Stimulated activated CD4-positive, alpha-beta T cell treated with anti-CD3 and anti-CD28 coated beads, Interleukin-1b, Interleukin-23, amount 100 ng/mL, for 1 hour (primary cell): Measurements from ENCODE around the gene QRSL1.
"Not testable (repeated sequence)": the region's sequence is repeated elsewhere in the genome, so short reads cannot be mapped to it uniquely, and the experiment has no call there.

Experiments used
- DNase-seq, 2 donors: peaks; one replicate each; pipeline ENCODE4 v3.0.0-alpha.2; 2020; ENCODE audit warnings: low read depth in 2 of 2

Gene QRSL1, protein sequence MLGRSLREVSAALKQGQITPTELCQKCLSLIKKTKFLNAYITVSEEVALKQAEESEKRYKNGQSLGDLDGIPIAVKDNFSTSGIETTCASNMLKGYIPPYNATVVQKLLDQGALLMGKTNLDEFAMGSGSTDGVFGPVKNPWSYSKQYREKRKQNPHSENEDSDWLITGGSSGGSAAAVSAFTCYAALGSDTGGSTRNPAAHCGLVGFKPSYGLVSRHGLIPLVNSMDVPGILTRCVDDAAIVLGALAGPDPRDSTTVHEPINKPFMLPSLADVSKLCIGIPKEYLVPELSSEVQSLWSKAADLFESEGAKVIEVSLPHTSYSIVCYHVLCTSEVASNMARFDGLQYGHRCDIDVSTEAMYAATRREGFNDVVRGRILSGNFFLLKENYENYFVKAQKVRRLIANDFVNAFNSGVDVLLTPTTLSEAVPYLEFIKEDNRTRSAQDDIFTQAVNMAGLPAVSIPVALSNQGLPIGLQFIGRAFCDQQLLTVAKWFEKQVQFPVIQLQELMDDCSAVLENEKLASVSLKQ

DNA sequence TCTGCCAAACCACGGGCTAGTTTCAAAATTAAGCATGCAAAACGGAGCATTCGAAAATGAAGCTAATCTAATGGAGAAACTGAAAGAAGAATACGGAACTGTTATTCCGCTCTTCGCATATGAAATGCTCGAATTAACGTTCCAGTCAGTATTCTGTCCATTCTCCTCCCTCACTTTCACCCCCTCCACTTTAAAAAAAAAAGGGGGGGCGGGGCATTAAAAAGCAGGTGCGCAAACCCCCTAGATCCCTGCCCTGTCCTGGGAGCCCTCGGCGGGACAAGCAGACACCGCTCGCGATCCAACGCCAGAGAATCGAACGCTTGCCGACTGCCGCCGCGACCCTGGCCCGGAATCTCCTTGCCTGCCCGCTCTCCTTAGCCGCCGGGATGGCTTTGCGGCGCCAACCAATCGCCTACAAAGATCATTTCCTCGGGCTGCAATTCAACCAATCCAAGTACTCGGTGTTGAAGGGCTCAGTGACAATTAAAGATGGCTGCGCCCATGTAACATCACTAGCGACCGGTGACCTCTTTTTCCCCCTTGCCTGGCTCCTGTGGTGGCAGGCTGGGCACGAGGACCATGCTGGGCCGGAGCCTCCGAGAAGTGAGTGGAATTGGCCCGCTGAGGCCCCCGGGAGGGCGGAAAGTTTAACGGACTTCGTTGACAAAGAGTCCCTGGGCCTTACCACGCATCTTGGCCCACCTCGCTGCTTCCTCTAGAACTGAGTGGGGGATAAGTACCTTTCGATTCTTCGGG is at the start of gene QRSL1, which contains the start of gene RTN4IP1:
QRSL1 (plus strand) TSS at position 476 of the 756 bp plus-strand sequence; CDS start at position 580, 104 bp downstream.
RTN4IP1 (minus strand) TSS at position 396 of the 756 bp plus-strand sequence. CDS start 477 bp downstream, outside the sequence.
- DNase-seq = peak; percentile 52 to 55

DNA sequence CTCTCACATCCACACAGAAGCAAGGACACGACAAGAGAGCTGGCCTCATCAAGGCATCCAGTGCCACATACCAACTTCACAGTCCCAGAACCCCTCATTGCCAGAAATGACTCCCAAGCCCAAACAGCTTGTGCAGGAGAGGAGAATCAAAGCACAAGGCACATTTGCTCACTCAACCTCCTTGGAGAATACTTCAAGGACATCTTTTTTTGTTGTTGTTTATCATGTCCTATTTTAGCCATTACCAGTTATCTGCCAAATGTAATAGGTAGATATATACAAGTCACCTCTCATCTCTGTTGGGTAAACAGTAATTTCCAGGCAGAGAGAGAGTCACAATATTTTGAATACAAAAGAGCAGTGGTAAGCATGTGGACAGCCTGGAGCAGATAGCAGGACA is 47.9 kb upstream of the QRSL1 start:
- no peak for DNase-seq

DNA sequence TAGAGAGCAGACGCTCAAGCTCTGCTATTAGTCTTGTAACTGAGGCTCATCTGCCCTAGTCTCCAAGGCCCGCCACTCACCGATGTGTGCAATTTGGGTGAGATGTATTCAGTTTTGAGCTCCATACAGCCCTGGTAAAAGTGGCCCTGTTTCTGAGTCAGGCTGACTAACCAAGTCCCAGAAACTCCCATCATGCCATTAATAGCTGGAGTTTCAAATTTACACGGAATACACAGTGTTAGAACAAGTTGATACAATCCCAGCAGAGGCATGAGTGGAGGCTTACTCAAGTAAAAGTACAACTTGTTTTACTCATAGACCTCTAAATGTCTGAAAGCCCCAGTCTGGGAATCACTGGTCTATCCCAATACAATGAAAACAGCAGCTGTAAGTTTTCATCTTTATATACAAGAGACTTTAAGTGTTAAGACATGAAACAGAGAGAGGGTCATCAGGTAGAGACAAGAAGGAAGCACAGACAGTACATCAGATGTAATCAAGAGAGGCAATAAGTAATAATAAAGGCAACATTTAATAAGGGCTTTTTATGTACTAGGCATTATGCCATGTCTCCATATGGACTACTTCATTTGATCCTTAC is 42.5 kb upstream of the QRSL1 start:
- no peak for DNase-seq

DNA sequence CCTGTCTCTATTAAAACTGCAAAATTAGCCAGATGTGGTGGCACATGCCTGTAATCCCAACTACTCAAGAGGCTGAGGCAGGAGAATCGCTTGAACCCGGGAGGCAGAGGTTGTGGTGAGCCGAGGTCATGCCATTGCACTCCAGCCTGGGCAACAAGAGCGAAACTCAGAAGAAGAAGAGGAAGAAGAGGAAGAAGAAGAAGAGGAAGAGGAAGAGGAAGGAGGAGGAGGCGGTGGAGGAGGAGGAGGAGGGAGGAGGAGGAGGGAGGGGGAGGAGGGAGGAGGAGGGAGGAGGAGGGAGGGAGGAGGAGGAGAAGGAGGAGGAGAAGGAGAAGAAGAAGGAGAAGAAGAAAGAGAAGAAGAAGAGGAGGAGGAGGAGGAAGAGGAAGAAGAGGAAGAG is 40.4 kb upstream of the QRSL1 start:
- not testable (repeated sequence) for DNase-seq

DNA sequence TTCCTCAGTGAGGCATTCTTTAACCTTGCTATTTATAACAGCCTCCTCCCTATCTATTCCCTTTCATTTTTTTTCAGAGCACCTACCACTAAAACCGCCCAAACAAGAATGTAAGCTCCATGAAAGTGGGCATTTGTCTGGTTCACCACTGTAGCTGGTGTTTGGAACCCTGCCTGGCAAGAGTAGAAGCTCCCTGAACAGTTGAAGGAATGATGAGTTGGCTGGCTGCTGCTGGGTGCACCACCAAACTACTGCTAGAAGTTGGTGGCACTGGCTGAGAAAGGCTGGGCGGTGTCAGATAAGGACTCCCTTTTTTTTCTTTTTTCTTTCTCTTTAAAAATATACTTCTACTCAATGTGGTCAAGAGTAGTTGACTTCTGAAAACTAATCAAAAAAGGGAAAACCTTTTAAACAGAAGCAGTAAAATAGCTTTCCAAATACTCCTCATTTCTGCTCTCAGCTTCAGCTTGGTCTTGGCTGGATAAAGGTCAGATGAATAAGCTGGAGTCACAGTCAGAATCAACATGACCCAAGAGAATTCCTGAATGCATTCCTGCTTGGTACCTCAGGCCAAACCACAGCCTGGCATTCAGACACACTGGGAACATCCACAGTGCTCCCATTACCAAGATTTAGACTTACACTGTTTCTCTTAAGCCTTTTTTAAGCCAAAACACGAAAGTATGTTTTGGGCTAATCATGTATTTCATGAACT is 38.1 kb upstream of the QRSL1 start:
- no peak for DNase-seq

DNA sequence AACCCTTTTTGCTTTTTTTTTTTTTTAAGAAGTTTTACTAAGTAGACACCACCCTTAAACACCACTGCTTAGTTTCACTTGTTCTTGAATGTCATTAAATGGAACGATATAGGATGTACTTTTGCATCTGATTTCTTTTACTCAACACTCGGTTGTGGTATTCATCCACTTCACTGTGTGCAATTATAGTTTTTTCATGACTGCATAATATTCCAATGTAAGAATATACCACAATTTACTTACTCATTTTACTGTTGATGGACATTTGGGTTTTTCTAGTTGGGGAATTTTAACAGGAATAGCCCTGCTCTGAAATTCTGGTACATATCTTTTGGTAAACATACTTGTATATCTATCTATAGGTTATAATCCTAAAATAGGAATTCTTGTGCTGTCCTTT is 29.9 kb upstream of the QRSL1 start:
- DNase-seq = no peak

DNA sequence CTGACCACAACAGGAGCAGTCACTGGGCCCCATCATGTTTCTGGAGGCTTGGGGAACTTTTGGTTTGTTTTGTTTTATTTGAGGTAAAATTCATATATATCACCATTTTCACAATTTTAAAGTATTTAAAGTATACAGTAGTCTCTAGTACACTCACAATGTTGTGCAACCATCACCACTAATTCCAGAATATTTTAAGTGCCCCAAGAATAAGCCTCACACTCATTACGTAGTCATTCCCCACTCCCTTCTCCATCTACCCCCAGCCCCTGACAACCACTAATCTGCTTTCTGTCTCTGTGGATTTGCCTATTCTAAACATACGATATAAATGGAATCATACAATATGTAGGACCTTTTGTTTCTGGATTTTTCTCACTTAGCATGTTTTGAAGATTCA is 29.0 kb upstream of the QRSL1 start:
- no peak for DNase-seq

DNA sequence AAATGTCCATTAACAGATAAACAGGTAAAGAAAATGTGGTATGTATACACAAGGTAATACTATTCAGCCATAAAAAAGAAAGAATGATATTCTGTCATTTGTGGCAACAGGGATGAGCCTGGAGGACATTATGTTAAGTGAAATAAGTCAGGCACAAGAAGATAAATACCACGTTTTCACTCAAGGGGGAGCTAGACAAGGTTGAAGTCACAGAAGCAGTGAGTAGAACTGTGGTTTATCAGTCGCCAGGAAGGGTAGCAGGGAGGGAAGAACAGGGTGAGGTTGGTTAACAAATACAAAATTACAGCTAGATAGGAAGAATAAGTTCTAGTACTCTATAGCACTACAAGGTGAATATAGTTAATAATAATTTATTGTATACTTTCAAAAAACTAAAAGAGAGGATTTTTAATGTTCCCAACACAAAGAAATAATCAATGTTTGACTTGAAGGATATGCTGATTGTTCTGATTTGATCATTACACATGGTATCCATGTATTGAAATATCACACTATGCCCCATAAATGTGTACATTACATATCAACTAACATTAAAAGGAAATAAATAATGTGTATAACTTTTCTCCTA is 21.2 kb upstream of the QRSL1 start:
- DNase-seq = no peak

DNA sequence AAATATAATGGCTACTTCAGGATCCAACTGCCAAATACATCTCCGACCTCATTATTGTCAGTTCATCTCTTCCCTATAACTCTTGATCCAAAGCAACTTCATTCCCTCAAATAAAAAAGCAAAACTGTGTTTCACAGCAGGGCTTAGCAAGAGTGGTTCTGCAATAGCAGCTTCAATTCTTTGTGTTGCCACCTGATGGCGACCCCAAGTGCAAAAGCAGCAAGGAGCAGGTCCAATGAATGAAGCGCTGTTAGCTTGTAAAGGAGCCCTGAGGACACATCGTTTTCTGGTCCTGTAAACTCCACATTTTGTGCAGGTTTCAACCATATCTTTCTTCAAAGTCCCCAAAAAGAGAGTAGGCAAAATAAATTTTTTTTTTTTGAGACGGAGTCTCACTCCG is 19.7 kb upstream of the QRSL1 start:
- DNase-seq = no peak

DNA sequence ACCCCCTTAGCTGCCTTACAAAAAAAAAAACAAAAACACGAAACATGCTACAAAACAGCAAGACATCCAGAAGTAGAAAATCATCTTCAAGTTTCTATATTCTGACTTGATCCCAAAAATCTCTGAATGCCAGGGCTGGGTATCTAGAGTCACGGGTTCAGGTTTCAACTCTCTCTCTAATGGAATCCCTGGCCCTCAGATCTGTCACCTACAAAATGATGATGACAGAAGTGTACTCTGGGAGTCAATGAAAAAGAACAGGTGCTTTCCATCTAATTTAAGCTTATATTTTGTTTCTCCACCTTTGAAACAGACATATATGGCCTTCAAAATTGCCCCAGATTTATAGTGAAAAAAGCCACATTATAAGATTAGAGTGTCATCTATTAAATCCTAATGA is 18.3 kb upstream of the QRSL1 start:
- DNase-seq = no peak

DNA sequence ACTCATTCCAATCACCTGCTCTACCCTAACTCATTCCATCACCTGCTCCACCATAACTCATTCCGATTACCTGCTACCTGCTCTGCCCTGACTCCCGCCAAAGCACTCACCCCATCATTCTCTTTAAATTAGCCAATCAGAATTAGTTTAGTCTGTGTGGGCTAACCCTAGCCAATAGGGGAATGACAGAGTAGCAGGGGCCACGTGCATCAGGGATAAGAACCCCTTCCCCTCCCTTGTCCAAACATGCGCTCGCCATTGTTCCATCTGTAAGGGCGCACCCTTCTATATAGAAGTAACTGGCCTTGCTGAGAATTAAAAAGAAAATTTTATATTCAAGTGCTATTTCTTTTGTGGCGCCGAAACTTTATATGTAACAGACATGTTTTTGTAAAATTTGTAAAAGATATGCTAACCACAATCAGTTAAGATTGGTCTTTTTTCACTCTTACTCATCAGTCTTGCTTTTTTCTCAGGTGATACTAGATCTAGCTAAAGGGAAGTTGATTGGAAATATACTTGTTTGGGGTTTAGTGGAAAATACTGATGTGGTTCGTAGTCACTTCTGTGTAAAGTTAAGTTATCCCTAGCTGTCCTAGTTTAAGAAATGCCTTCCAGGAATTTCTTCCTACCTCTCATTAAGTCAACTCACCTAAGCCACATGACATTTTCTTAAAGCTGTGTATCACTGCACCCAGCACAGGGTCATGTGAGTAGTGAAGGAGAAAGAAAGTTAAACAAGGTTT is 16.5 kb upstream of the QRSL1 start:
- no peak for DNase-seq

DNA sequence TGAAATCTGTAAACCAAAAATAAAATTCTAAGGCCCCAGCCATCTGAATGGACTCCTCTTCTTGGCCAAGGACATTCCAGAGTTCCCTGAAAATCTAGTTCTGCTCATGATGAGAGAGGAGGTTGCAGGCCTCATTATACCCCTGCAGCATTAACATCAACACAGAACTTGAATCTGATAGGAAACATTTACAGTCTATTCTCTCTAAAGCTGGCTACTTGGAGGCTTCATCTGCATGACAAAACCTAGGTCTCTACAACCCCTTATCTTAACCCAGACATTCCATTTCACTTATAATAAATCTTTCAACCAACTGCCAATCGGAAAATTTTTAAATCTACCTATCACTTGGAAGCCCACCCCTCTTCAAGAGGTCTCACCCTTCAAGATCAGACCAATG is 15.8 kb upstream of the QRSL1 start:
- DNase-seq = no peak

DNA sequence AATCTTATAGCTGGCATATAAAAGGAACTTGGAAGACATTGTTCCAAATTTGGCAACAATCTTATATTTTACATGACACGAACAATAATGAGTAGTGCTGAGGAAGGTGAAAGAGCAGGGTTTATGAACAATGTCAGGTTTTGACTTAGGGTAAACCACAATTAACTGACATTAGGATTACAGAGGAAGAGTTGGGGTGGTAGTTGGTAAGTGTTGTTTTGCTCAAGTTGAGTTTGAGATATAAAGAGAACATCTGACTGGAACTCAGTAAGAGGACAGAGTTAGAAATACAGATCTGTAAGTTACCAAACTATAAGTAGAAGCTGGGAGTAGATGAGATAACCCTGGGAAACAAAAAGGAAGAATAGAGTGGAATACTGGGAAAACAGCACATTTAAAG is 15.2 kb upstream of the QRSL1 start:
- no peak for DNase-seq

DNA sequence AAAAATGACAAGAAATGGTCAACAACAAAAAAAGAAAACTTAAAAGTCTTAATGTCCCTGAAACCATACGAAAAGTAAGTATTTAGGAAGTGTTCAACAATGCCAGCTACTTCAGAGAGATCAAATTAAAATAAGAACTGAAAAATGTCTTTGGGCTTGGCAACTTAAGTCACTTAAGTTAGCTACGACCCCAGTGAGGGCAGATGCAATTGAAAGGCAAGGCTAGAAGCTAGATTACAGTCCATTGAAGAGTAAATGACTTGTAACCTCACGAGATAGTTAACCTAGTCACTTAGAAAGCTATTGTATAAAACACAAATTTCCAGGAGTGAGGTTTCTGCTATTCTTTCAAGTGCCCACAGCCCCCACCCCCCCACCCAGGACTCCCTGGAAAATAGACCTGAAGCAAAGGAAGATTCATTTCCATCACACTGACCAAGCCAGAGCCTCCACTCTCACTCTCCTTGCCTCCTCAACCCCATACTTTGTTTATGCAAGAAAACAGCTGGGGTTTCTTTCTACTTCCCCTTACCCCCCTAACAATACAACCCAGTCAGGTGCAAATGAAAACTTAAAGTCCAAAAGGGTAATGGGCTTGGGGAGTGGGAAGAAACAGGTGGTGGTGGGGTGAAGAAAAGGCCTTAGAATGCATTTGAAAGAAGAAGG is 14.7 kb upstream of the QRSL1 start:
- DNase-seq = no peak

DNA sequence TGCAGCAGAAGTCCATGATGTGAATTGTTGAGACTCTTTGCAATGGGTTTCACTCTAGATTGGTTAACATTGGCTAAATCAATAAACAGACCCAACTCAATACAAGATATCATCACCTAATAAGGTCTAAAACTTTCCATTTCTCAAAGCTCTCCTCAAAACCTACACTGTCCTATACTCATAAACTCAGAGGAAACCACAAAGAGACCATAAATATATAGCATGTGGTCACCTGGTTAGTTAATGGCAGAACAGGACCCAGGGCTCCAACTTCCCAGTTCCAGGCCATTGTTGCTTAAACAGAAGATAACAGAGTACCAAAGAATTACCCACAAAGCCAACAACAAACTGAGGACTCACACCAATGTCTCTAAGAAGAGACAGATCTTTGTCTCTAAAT is 12.1 kb upstream of the QRSL1 start:
- no peak for DNase-seq

DNA sequence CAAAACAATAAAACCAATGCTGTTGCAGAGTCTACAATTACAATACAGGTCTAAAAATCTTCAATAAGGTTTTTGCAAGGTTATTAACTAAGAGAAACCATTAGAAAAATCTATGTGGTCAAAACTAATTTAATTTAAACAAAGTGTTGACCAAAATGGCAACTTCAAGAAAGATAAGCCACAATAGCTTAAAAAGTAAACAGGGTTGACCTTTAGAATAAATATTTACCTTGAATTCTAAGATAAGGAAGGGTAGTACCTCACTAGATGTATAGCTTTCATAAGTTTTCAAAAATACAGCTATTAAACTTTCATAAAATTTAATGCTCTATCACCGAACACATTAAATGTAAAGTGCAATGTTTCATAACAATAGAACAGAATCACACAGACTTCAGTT is 11.5 kb upstream of the QRSL1 start:
- no peak for DNase-seq

DNA sequence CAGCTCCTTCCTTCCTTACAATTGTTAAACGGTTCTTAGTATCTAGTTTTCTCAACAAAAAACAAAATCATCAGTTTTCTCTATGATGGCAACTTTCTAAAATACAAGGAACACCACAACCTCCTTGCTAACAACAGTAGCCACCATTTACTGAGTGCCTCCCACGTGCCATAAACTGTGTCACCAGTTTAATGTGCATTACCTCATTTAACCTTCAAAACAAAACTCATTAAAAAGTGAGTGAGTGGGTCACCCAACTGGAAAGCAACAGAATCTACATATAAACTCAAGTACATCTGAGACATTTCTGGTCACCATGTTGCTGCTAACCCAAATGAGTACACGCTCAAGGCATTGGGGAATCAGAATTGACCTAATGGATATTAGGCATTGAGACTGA is 11.1 kb upstream of the QRSL1 start:
- no peak for DNase-seq

DNA sequence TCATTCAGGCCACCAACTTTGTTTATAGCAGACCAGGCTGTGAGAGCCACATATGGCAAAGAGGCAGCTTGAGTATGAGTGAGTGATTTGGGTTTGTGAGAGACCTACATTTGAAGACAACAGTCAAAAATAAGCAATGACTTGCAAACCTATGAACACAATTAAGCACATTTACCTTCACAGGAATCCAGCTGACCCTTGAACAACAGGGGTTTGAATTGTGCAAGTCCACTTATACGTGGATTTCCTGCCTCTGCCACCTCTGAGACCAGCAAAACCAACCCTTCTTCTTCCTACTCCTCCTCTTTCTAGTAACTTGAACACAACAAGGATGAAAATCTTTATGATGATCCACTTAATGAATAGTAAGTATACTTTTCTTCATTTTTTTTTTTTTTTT is 10.2 kb upstream of the QRSL1 start:
- DNase-seq = no peak

DNA sequence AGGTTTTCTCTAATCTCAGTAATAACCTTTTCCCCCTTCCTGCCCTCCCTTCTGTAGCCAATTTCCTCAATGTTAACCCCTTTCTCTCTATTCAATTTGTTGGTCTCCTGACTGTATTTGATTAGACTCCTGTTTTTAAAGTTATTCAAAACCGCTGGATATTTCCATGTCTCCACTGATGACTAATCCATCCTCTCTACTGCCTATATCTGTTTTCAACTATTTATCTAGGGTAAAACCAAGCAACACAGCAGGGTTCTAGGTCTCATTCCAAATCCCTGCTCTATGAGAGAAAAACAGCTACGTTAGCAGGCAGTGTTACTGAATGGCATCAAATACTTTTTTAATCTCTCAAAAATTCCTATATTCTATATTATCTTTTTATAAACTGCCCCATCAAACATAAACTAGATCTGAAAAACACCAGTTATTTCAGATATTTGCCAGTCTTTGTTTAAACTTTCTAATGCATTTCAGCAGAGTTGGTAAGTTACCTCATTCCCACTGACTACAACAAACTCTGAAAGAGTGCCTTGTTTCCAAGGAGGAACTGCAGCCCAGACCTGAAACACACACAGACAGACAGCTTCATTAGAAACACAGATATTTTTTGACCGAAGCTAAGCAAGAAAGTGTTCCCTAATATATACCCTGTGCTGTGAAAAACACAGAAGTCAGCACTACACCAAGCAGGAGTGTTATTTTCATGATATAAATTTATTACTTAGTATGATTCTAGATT is 8.3 kb upstream of the QRSL1 start:
- no peak for DNase-seq
